Epithelial cell of proximal tubule (primary cell): ENCODE data around the gene FES. TPM values are rescaled to one million over a fixed set of nuclear protein-coding genes. Genes with fewer than 3 reads are reported as not detected.

Source experiments
- DNase-seq: peaks from one replicate; pipeline ENCODE4 v3.0.0-alpha.2; 2011; ENCODE audit warnings: low read depth
- H3K4me3 ChIP-seq: 2 replicates; pipeline ENCODE4 v1.5.1; 2011; ENCODE audit warnings: low read depth, mild to moderate bottlenecking, low read length
- total RNA-seq: library from RNA; depleted of rRNA; stranded (reverse); fragments of >200 nt; gene quantifications from 2 replicates; pipeline ENCODE4 v1.2.3, GENCODE V29; 2015
- TF ChIP-seq, protein P1 (sequence below): conservative IDR thresholded peaks from 2 replicates; pipeline ENCODE4 v1.5.1; 2012; ENCODE audit warnings: low read depth, mild to moderate bottlenecking, low read length

FES gene
- 24.6 and 24.7 TPM in 2 replicates for total RNA-seq

DNA sequence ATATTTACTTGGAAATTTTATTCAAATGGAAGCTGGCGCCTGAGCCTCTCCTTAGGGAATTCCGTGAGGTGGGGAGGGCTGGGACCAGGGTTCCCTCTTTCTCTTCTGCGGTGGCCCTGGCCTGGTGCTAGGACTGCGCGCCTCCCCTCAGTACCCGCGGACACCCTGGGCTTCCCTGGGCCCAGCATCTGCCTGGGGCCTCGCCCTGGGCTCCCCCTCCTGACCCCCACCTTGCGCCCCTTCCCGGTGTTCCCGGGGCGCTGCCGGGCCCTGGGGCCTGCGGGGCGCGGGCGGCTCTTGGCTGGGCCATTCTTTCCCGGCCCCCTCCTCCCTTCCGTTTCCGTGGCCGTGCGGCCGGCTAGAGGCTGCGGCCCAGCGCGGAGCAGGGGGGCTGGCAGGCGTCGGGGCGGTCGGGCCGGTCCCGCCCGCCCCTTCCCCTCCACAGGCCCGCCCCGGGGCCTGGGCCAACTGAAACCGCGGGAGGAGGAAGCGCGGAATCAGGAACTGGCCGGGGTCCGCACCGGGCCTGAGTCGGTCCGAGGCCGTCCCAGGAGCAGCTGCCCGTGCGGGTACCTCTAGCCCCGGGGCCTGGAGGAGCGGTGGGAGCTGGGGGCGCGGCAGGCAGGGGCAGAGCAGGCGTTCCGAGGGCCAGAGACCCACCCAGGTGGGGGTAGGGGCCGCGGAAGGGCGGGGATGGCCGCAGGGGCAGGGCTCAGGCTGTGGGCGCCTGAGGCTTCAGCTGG is at the start of gene FES:
Gene FES (plus strand): TSS at position 529 of the 743 bp plus-strand sequence. CDS start 542 bp downstream, outside the sequence.
- TF ChIP-seq, protein P1, sequence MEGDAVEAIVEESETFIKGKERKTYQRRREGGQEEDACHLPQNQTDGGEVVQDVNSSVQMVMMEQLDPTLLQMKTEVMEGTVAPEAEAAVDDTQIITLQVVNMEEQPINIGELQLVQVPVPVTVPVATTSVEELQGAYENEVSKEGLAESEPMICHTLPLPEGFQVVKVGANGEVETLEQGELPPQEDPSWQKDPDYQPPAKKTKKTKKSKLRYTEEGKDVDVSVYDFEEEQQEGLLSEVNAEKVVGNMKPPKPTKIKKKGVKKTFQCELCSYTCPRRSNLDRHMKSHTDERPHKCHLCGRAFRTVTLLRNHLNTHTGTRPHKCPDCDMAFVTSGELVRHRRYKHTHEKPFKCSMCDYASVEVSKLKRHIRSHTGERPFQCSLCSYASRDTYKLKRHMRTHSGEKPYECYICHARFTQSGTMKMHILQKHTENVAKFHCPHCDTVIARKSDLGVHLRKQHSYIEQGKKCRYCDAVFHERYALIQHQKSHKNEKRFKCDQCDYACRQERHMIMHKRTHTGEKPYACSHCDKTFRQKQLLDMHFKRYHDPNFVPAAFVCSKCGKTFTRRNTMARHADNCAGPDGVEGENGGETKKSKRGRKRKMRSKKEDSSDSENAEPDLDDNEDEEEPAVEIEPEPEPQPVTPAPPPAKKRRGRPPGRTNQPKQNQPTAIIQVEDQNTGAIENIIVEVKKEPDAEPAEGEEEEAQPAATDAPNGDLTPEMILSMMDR: no peak
- peak within 1 kb of the TSS; percentile 33 for H3K4me3 ChIP-seq

DNA sequence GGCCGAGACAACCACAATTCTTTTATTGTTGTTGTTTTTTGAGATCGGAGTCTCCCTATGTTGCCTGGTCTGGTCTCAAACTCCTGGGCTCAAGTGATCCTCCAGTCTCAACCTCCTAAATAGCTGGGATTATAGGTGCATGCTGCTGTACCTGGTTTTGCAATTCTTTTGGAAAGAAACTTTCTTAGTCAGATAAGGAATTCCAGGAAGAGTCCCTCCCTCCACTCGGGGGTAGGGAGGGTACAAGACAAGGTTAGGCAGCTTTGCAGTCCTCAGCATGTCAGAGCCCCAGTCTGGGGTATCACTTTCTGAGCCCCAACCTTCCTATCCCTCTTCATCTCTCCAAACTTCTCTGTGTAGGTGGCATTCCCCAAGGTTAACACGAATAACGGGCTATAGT is 49.7 kb upstream of the FES start:
- no peak overlapping the region for H3K4me3 ChIP-seq
- TF ChIP-seq, protein P1: no peak
- DNase-seq: no peak

More for the DNA sequence above, at the start of gene FES:
- DNase-seq: no peak

DNA sequence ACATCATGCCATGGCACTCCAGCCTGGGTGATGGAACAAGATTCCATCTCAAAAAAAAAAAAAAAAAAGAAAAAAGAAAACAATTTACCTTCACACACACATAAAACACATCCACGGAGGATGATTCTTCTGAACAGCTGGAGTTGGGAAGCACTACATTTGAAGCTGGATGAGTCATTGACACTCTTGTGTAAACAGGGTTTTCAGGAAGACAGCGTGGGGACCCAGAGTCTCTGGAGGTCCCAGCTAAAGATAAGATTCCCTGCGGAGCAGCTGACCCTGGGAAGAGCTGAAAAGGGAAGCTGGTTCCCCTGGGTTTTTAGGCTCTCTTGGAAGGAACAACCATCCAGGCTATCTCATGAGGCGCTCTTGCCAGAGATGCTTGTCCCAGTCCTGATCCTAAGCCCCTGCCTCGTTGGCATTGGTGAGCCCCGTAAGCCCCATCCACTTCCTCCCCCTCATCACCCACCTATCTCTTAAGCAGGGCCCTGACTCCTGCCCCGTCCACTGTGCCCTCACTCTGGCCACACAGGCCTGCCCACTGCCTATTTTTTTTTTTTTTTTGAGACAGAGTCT is 47.9 kb upstream of the FES start:
- no peak for DNase-seq
- TF ChIP-seq, protein P1: no peak
- H3K4me3 ChIP-seq: no peak overlapping the region

DNA sequence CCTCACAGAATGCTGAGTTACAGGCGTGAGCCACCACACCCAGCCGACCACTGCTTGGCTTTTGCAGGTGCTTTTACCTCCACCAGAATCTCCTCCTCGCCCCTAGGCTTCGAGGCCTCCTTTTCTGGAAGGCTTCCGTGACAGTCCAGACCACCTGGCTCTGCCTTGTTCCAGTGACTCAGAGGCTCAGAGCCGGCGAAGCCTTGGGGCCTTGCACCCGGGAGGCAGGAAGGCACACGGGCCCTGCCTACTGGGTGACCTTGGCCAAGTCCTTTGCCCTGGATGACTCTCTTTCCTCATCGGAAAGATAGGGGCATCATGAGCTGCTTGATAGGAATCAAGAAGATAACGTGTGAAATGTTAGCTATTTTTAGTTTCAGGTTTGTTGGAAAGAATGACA is 47.2 kb upstream of the FES start:
- H3K4me3 ChIP-seq: no peak overlapping the region
- DNase-seq: no peak
- TF ChIP-seq, protein P1: no peak

DNA sequence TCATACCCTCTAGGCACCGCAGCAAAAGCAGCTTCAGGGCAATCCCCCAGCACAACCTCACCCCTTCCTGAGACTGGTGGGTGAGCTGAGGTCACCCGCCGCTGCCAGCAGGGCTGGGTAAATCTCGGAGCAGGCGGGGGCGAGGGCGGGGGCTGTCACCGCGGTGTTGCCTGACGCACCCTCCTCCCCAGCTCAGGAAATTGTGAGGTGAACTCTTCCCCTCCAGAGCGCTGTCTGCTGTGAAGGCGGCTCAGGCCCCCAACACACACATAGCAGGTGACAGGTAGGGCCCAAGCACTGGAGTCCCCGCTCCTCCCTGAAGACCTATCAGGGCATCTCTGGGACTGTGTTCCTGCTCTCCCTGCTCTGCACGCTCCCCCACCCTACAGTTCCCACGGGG is 46.2 kb upstream of the FES start:
- DNase-seq: no peak
- TF ChIP-seq, protein P1: no peak
- no peak overlapping the region for H3K4me3 ChIP-seq

DNA sequence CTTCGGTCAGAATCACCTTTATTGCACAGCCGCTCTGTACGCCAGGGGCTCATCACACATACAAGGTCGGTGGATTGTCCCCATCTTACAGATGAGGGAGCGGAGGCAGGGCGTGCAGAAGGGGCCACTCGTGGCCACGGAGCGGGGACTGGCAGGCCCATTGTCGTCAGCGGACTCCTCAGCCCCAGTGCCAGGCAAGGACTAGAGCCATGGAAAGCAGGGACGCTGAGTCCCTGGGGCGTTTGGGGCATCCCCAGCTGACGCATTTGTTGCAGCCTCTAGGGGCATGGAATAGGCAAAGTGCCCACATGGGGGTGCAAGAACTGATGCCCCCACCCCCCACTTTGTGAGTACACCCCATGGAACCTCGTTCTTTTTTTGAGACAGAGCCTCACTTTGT is 45.8 kb upstream of the FES start:
- H3K4me3 ChIP-seq: no peak overlapping the region
- TF ChIP-seq, protein P1: no peak
- no peak for DNase-seq
